Measurements from ENCODE around the gene GSDME. TPM values are rescaled to one million over a fixed set of nuclear protein-coding genes. Genes with fewer than 3 reads are reported as not detected.

Gene GSDME
- total RNA-seq, 1 donor from 2014 or later = 9.3 TPM

DNA sequence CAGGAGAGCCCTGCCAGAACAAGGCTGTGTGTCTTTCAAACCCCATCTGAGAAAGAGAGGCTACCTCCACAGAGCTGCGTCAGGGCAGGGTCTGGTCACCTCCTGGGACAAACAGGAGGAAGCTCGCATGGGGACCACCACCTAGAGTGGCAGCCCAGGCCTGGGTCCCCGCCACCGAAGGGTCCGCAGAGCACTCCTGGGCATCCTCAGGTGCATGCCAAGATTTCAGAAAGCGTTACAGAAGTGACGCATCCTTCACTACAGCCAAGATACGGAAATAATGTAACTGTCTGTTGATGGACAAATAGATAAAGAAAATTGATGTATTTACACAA, 42.6 kb downstream of the GSDME start:
- no peaks in the 10 kb centered on the region for H3K4me1 Mint-ChIP-seq
- H3K27ac Mint-ChIP-seq = no peak overlapping the region
- H3K27me3 Mint-ChIP-seq (ENCODE audit: low read depth) = no peaks in the 10 kb centered on the region
- no peaks in the 10 kb centered on the region for H3K9me3 Mint-ChIP-seq
- TF ChIP-seq, protein P1, sequence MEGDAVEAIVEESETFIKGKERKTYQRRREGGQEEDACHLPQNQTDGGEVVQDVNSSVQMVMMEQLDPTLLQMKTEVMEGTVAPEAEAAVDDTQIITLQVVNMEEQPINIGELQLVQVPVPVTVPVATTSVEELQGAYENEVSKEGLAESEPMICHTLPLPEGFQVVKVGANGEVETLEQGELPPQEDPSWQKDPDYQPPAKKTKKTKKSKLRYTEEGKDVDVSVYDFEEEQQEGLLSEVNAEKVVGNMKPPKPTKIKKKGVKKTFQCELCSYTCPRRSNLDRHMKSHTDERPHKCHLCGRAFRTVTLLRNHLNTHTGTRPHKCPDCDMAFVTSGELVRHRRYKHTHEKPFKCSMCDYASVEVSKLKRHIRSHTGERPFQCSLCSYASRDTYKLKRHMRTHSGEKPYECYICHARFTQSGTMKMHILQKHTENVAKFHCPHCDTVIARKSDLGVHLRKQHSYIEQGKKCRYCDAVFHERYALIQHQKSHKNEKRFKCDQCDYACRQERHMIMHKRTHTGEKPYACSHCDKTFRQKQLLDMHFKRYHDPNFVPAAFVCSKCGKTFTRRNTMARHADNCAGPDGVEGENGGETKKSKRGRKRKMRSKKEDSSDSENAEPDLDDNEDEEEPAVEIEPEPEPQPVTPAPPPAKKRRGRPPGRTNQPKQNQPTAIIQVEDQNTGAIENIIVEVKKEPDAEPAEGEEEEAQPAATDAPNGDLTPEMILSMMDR (IDR thresholded peaks at IDR 0.05; ENCODE audit: unreplicated experiment) = no peak
- no peak overlapping the region for H3K4me3 Mint-ChIP-seq
- no peaks in the 10 kb centered on the region for H3K36me3 Mint-ChIP-seq
- DNase-seq (ENCODE audit: low spot score in 2 of 2, unreplicated experiment in 2 of 2) = no peak

DNA sequence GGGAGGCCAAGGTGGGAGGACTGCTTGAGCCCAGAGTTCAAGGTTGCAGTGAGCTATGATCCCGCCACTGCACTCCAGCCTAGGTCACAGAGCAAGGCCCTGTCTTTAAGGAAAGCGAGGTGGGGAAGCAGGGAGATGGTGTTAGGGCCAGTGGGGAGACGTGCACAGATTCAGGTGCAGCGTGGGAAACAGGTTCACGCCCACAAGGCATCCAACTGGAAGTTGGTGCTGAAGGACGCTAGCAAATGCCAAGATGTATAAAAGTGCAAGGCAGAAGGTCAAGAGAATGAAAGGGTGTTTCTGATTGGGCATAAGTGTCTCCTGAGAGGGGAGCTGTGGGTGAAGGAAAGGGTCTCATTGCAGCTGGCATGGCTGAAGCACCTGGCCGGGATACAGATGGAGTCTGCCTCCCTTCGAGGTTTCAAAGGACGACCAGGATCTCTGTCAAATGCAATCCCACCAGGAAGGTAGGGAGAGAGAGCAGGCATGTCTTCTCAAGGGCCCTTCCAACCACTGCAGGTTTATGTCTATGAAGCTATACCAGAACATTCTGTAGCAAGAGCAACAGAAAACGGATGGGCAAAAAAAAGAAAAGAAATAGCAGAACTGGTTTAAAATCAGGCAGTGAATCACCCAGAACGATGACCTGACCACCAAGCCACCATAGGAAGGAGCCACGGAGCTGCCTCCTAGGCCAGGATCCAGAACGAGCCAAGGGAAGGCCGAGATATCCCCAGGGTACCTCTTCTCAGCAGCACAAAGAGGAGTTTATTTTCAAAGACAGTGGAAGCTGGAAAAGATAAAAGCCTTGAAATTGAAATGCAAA, 43.2 kb downstream of the GSDME start:
- no peak overlapping the region for H3K27ac Mint-ChIP-seq

DNA sequence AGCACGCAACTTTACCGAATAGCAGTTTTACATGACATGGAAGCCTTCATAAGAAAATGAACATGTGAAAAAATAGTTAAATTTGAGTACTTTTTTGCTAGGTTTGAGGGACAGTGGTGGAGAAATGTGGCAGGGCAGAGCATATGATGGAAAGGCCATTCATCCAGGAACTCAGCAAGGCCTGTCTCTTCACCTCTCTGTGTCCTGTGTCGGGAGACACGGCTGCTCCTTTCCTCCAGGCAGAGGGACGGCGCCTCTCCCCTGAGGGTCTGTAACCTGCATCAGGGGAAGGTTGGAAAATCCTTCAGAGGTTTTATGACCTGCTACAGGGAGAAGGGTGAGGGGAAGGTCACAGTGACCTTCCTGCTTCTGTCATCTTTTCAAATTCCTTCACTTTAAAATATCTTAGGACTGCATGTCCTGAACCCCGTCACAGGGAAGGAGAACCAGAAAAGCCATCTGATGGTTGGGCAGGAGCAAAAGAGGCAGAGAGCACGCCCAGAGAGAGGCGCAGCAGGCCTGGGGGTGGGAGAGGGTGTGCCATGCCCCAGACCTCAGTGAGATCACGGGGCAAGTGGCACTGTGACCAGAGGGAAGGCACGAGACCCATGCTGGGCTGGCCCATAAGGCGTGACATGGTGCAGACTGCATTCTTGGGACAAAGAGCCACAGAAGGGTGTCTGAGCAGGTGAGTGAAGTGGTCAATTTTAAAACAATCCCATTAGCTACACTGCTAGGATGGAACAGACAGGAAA, 44.0 kb downstream of the GSDME start:
- no peak for DNase-seq (ENCODE audit: low spot score in 2 of 2, unreplicated experiment in 2 of 2)
- Mint-ChIP-seq H3K9me3 (no peaks in the 10 kb centered on the region), H3K27ac (no peak overlapping the region), H3K36me3 (no peaks in the 10 kb centered on the region), H3K4me3 (no peak overlapping the region), H3K4me1 (no peaks in the 10 kb centered on the region), H3K27me3 (ENCODE audit: low read depth) (no peaks in the 10 kb centered on the region)
- TF ChIP-seq, protein P1 (IDR thresholded peaks at IDR 0.05; ENCODE audit: unreplicated experiment) = no peak

More for the DNA sequence above, 43.2 kb downstream of the GSDME start:
- Mint-ChIP-seq H3K27me3 (ENCODE audit: low read depth) (no peaks in the 10 kb centered on the region), H3K36me3 (no peaks in the 10 kb centered on the region), H3K4me3 (no peak overlapping the region), H3K4me1 (no peaks in the 10 kb centered on the region), H3K9me3 (no peaks in the 10 kb centered on the region)
- TF ChIP-seq, protein P1 (IDR thresholded peaks at IDR 0.05; ENCODE audit: unreplicated experiment) = no peak
- DNase-seq (ENCODE audit: low spot score in 2 of 2, unreplicated experiment in 2 of 2) = no peak

DNA sequence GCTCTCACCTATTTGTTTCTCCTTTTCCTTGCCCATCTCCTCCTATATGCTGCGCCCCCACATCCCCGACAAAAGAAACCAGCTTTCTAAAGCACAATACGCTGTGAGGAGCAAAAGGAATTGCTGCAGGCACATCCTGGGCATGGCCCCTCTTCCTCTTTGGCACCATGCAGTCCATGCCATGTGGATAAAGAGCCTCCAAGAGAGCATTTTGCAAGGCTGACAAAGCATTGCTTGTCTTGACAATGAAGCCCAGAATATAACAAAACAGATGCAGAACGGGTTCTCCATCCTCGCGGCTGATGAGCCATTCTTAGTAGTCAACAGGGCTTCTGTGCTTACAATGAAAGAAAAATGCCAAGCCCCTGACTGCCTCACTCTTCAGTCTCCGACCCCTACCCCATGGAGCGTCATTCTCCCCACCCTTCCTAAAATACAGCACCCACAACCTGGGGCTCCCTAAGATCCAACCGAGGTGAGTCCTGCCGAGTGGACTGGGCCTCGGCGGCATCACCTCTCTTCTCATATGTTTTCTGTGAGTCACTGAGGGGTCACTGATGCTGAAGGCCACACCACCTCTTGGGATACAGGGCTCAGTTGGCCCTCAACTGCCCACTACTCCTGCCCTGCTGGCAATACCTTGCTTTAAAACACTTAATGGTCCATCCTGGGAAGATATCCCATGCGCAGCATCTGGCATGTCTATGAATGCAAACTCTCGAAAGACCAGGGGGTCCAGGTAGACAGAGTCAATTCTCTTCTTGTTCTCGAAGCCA, 47.5 kb downstream of the GSDME start:
- no peaks in the 10 kb centered on the region for H3K4me1 Mint-ChIP-seq
- no peak for DNase-seq (ENCODE audit: low spot score in 2 of 2, unreplicated experiment in 2 of 2)
- TF ChIP-seq, protein P1 (IDR thresholded peaks at IDR 0.05; ENCODE audit: unreplicated experiment) = no peak
- no peaks in the 10 kb centered on the region for H3K9me3 Mint-ChIP-seq
- no peaks in the 10 kb centered on the region for H3K27me3 Mint-ChIP-seq (ENCODE audit: low read depth)
- H3K4me3 Mint-ChIP-seq = no peak overlapping the region
- H3K27ac Mint-ChIP-seq = no peak overlapping the region
- no peaks in the 10 kb centered on the region for H3K36me3 Mint-ChIP-seq

DNA sequence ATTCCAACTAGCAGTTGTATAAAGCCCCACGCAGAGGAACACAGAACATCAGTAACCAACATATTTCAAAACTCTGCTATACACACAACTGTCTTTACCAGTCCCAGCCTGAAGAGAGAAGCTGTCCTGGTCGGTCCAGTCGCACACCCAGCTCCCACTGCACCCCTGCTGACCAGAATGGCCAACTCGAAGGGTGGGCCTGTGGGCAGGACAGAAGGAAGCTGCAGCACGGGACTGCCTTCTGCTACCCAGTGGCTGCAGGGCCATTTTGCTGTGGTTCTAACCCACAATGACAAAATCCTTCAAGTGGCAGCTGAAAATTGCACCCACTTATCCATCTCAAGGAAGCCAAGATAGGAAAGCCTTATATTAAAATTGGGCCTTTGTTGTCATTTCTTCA, 48.2 kb downstream of the GSDME start:
- Mint-ChIP-seq H3K27ac (no peak overlapping the region), H3K9me3 (no peaks in the 10 kb centered on the region), H3K27me3 (ENCODE audit: low read depth) (no peaks in the 10 kb centered on the region), H3K4me1 (no peaks in the 10 kb centered on the region), H3K36me3 (no peaks in the 10 kb centered on the region), H3K4me3 (no peak overlapping the region)
- TF ChIP-seq, protein P1 (IDR thresholded peaks at IDR 0.05; ENCODE audit: unreplicated experiment) = no peak
- no peak for DNase-seq (ENCODE audit: low spot score in 2 of 2, unreplicated experiment in 2 of 2)
